Neural progenitor cell (in vitro differentiated cells): Measurements from ENCODE around the gene GPM6B. TPM values are rescaled to one million over a fixed set of nuclear protein-coding genes. Genes with fewer than 3 reads are reported as not detected.

Experiments
- DNase-seq: peaks from one replicate; pipeline ENCODE4 v3.0.0-alpha.2; 2016; ENCODE audit warnings: low spot score
- H2AFZ ChIP-seq: fragments of 200-600 bp; sonication (generic); replicated peaks from 2 replicates; pipeline ENCODE4 v1.6.1; 2016; ENCODE audit warnings: antibody characterized with exemption
- H3F3A ChIP-seq: fragments of 200-600 bp; sonication (generic); 2 replicates; pipeline ENCODE4 v1.6.1; 2016; ENCODE audit warnings: antibody characterized with exemption, low read depth
- H3K27ac ChIP-seq: fragments of 200-600 bp; sonication (generic); 2 replicates; pipeline ENCODE4 v1.5.1; 2016; ENCODE audit warnings: mild to moderate bottlenecking
- H3K27me3 ChIP-seq: fragments of 200-600 bp; sonication (generic); 2 replicates; pipeline ENCODE4 v1.6.1; 2016; ENCODE audit warnings: mild to moderate bottlenecking, moderate library complexity
- H3K36me3 ChIP-seq: fragments of 200-600 bp; sonication (generic); 2 replicates; pipeline ENCODE4 v1.5.1; 2016
- H3K4me1 ChIP-seq: fragments of 200-600 bp; sonication (generic); 2 replicates; pipeline ENCODE4 v1.6.1; 2016; ENCODE audit warnings: mixed run types
- H3K4me2 ChIP-seq: fragments of 200-600 bp; sonication (generic); 2 replicates; pipeline ENCODE4 v1.6.1; 2016
- H3K4me3 ChIP-seq: fragments of 200-600 bp; sonication (generic); 2 replicates; pipeline ENCODE4 v1.5.1; 2016
- H3K79me2 ChIP-seq: fragments of 200-600 bp; sonication (generic); 2 replicates; pipeline ENCODE4 v1.6.1; 2016; ENCODE audit warnings: low read depth
- H3K9ac ChIP-seq: fragments of 200-600 bp; sonication (generic); 2 replicates; pipeline ENCODE4 v1.6.1; 2016
- H3K9me3 ChIP-seq: fragments of 200-600 bp; sonication (generic); 2 replicates; pipeline ENCODE4 v1.5.1; 2016; ENCODE audit warnings: low read depth
- H4K20me1 ChIP-seq: fragments of 200-600 bp; sonication (generic); 2 replicates; pipeline ENCODE4 v1.6.1; 2016; ENCODE audit warnings: low read depth
- H3K27ac Mint-ChIP-seq: 3 replicates; pipeline ENCODE4 v1.8.0; 2021; ENCODE audit warnings: mixed read lengths
- H3K27me3 Mint-ChIP-seq: 2 replicates; pipeline ENCODE4 v1.8.0; 2022; ENCODE audit warnings: low read depth, mild to moderate bottlenecking, inconsistent platforms, moderate library complexity, mixed read lengths; ENCODE audit not compliant: insufficient read depth
- H3K36me3 Mint-ChIP-seq: 3 replicates; pipeline ENCODE4 v1.8.0; 2021; ENCODE audit warnings: mixed read lengths
- H3K4me1 Mint-ChIP-seq: 3 replicates; pipeline ENCODE4 v1.8.0; 2021; ENCODE audit warnings: mixed read lengths
- H3K4me3 Mint-ChIP-seq: 3 replicates; pipeline ENCODE4 v1.8.0; 2021; ENCODE audit warnings: mild to moderate bottlenecking, moderate library complexity, mixed read lengths
- H3K9me3 Mint-ChIP-seq: 3 replicates; pipeline ENCODE4 v1.8.0; 2020; ENCODE audit warnings: mixed read lengths
- CTCF ChIP-seq: fragments of 200-600 bp; sonication (generic); IDR thresholded peaks from 2 replicates; pipeline ENCODE4 v1.5.1; 2017; ENCODE audit warnings: antibody characterized with exemption, mild to moderate bottlenecking
- EZH2 ChIP-seq: fragments of 200-600 bp; sonication (generic); IDR thresholded peaks from 2 replicates; pipeline ENCODE4 v1.6.1; 2017; ENCODE audit warnings: antibody characterized with exemption, mild to moderate bottlenecking, moderate library complexity
- EZH2phosphoT487 ChIP-seq: fragments of 200-600 bp; sonication (generic); IDR thresholded peaks from 2 replicates; pipeline ENCODE4 v1.6.1; 2017; ENCODE audit warnings: antibody characterized with exemption
- total RNA-seq: library from RNA; depleted of rRNA; stranded (reverse); fragments of >200 nt; gene quantifications from 2 replicates; pipeline ENCODE4 v1.2.3, GENCODE V29; 2015; ENCODE audit warnings: low replicate concordance

GPM6B gene
- total RNA-seq, 1 donor from 2014 or later, result 69.2 TPM

GRCh38 chrX:13764281-13764680 is 52.6 kb downstream of the GPM6B start:
- no peaks in the 10 kb centered on the region for H3K9me3 Mint-ChIP-seq
- H3K27ac ChIP-seq, result peak overlapping the region; percentile 79
- H3K27me3 ChIP-seq, result no peaks in the 10 kb centered on the region
- H2AFZ ChIP-seq, result no peak overlapping the region
- H3K4me3 Mint-ChIP-seq, result no peak overlapping the region
- H3K9me3 ChIP-seq, result no peaks in the 10 kb centered on the region
- no peaks in the 10 kb centered on the region for H4K20me1 ChIP-seq
- peaks cover 22% of the 10 kb centered on the region for H3K4me1 Mint-ChIP-seq
- H3K36me3 Mint-ChIP-seq, result peaks cover 9% of the 10 kb centered on the region
- TF ChIP-seq EZH2 (no peak), CTCF (no peak), EZH2phosphoT487 (no peak)
- H3K4me3 ChIP-seq, result no peak overlapping the region
- H3K4me2 ChIP-seq, result peak overlapping the region; percentile 22
- peaks cover 15% of the 10 kb centered on the region for H3K36me3 ChIP-seq
- no peaks in the 10 kb centered on the region for H3K79me2 ChIP-seq
- peaks cover 2% of the 10 kb centered on the region for H3K27me3 Mint-ChIP-seq
- peak; percentile 52 for DNase-seq
- peaks cover 12% of the 10 kb centered on the region for H3F3A ChIP-seq
- H3K4me1 ChIP-seq, result peaks cover 28% of the 10 kb centered on the region
- no peak overlapping the region for H3K27ac Mint-ChIP-seq
- no peak overlapping the region for H3K9ac ChIP-seq

- TF ChIP-seq EZH2phosphoT487 (no peak), EZH2 (no peak), CTCF (no peak)
- Histone ChIP-seq H3K4me3 (no peak overlapping the region), H3K4me2 (no peak overlapping the region), H3K27me3 (no peaks in the 10 kb centered on the region), H3K36me3 (peaks cover 10% of the 10 kb centered on the region), H3K9me3 (no peaks in the 10 kb centered on the region), H3K9ac (no peak overlapping the region), H3F3A (peaks cover 12% of the 10 kb centered on the region), H2AFZ (no peak overlapping the region), H3K4me1 (peaks cover 28% of the 10 kb centered on the region), H3K79me2 (no peaks in the 10 kb centered on the region), H4K20me1 (no peaks in the 10 kb centered on the region), H3K27ac (peak overlapping the region; percentile 79)
- H3K9me3 Mint-ChIP-seq, result no peaks in the 10 kb centered on the region
- peaks cover 22% of the 10 kb centered on the region for H3K4me1 Mint-ChIP-seq
- peak; percentile 25 for DNase-seq
- peak overlapping the region; percentile 48 for H3K27ac Mint-ChIP-seq
- peaks cover 2% of the 10 kb centered on the region for H3K27me3 Mint-ChIP-seq
- peaks cover 9% of the 10 kb centered on the region for H3K36me3 Mint-ChIP-seq
- H3K4me3 Mint-ChIP-seq, result no peak overlapping the region
Measured at GRCh38 chrX:13763489-13763888, 53.4 kb downstream of the GPM6B start.

- Mint-ChIP-seq H3K27me3 (peaks cover 2% of the 10 kb centered on the region), H3K9me3 (no peaks in the 10 kb centered on the region), H3K27ac (no peak overlapping the region), H3K4me1 (peaks cover 22% of the 10 kb centered on the region), H3K36me3 (peaks cover 9% of the 10 kb centered on the region), H3K4me3 (no peak overlapping the region)
- Histone ChIP-seq H3K4me1 (peaks cover 28% of the 10 kb centered on the region), H3F3A (peaks cover 12% of the 10 kb centered on the region), H3K9me3 (no peaks in the 10 kb centered on the region), H3K36me3 (no peaks in the 10 kb centered on the region), H3K4me3 (no peak overlapping the region), H3K27me3 (no peaks in the 10 kb centered on the region), H3K4me2 (no peak overlapping the region), H4K20me1 (no peaks in the 10 kb centered on the region), H2AFZ (no peak overlapping the region), H3K9ac (no peak overlapping the region), H3K79me2 (no peaks in the 10 kb centered on the region), H3K27ac (no peak overlapping the region)
- peak; percentile 30 for DNase-seq
- TF ChIP-seq CTCF (no peak), EZH2phosphoT487 (no peak), EZH2 (no peak)
Measured at GRCh38 chrX:13761606-13762414, 55.1 kb downstream of the GPM6B start.
